Measurements from ENCODE around the gene ANKRD66.

The ANKRD66 gene

DNA sequence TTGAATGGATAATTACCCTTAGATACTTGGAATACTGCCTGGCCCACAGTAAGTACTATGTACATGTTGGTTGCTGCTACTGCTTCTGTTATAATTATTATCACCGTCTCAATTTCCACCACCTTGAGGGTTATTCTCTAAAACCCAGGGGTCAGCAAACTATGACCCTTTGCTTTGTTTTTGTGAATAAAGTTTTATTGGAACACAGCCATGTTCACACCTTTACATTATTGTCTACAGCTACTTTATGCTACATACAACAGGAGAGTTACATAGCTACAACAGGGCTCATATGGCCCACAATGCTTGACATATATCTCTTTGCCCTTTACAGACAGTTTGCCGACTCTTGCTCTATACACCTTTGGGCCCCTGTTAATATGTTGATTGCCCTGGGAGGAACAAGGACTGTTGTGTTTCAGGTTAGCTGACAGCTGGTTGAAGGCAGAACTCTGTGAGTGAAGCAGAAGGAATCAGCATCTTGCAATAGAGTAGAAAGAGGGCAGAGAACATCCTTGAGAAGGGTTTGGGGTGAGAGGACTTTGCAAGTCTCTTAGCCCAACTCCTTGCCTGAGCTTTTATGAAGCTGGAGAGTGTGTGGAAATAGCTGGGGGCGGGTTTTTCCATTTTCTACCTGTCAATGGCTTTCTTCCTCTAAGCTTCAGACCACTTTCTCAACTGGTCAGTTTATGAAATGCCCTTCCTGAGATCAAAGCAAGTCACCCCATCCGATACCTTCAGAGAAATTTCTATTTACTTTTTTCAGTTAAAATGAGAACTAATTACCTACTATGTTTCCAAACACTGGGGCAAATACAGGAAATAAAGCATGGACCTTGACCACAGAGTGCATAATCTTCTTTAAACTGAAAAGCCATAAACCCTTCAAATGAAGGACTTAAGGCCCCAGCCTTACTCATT lies 43.0 kb downstream of the ANKRD66 start:
- no peak for DNase-seq (ENCODE audit: low spot score)

DNA sequence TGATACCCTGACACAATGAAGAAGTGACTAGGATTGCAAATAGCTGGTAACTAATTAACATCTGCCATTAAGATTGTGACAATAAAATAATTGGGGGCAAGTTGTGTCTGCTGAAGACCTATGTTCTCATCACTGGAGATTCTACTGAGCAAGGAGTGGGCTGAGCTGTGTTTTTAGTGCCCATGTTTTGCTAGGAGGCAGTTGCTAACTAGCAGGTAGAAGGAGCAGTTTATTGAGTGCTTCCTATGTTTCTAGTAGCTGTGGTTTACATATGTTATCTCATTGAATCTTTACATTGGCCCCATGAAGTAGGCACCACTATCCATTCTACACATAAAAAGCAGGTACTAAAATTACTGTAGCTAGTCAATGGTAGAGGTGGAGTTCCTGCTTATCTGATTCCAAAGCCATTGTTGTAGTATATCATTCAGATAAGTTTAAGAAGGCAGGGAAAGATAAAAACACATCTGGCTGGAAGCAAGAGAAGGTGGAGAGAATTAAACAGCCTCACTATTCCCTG lies 43.7 kb downstream of the ANKRD66 start:
- DNase-seq (ENCODE audit: low spot score) = no peak

DNA sequence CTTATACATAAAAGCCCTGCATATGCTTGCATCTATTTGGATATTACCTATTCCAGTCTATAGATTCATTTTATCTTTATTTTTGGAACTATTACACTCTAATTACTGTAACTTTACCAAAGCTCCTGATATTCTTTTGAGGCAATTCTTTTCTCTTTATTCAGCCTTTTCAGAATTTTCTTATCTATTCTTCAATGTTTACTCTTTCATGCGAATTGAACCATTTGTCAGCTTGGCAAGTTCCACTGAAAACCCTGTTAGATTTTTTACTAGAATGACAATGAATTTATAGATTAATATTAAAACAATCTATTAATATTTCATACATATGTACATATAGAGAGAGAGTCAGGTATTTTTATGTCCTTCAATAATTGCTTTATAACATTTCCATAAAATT lies 45.9 kb downstream of the ANKRD66 start:
- no peak for DNase-seq (ENCODE audit: low spot score)

DNA sequence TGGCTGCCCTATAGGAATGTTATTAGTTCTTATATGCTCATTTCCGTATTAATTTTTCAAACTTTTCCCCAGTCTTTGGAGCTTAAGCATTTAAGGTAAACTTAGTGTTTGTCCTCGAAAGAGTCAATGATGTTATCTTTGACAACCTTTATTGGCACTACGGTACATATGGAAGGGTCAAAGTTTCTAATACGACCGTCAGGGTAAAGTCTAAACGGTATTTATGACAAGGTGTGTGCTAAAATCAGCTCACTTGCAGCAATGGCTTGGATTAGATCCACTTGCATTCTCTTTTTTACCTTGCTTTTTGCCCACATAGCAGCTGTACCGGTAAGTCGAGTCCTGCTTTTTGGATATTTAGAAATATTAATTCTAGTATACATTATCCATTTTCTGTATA lies 46.4 kb downstream of the ANKRD66 start, which contains the start of gene MEP1A:
TSS of gene MEP1A (plus strand) at position 252 of the 400 bp plus-strand sequence. CDS start at position 262, 10 bp downstream.
- no peak for DNase-seq (ENCODE audit: low spot score)

DNA sequence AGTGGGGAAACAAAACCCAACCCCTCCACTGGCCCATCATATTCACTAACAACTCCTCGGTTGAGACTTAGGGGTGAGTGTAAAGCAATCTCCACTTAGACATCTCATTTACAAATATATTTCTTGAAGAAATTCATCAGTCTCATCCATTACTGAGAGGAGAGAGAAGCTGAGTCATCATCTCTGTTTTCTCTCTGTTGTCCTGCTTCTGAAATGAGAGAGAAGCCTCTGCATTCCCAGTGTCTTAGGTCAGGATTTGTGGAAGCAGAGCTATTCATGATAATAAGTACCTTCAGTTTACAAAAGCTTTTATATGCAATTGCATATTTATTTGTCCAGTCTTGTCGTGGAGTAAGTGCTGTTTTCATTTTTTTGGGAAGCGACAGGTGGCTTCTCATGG lies 47.3 kb downstream of the ANKRD66 start:
- no peak for DNase-seq (ENCODE audit: low spot score)

DNA sequence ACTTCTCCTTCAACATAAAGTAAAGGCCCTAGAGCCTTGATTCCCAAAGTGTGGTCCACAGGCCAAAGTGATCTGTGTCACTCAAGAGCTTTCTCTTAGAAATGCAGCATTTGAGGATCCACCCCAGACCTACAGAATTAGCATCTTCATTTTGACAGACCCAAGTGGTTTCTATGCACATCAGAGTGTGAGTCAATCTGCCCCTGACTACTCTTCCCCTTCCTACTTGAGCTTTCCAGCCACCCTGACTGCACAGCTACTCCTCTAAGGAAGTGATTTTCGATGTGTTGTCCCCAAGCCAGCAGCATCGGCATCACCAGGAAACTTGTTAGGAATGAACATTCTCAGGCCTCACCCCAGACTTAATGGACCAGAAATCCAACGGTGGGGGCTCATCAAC lies 49.1 kb downstream of the ANKRD66 start:
- no peak for DNase-seq (ENCODE audit: low spot score)

DNA sequence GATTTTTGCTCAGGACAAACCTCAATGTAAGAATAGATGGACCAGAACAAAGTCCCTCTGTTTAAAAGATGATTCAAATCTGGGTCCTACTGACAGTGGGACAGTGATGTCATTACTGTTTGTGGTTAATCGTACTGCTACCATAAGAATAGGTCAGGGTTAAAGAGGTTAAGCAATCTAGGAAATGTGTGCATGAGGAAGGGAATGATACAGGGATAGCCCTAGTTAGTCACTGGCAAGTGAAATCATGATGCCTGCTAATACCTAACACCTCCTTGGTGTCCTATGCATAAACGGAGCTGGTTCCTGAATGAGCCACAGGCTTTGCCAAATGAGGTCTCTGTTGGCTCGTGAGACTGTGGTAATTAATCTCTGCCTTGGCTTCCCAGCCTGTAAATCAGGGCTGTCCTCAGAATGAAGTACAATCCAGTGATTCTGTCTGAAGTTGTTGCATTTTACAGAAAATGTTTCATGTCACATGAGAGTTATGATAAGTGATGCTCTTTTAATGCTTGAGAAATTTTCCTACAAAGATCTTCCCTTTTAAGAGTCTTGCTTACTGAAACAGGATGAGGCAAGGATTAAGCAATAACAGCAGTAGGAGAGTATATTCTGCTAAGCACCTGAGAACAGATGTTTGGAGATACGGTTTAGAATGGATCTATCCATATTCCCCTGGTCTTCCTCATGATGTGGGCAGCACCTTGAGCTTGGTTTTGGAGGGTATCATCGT lies 50.3 kb downstream of the ANKRD66 start:
- DNase-seq (ENCODE audit: low spot score) = no peak

DNA sequence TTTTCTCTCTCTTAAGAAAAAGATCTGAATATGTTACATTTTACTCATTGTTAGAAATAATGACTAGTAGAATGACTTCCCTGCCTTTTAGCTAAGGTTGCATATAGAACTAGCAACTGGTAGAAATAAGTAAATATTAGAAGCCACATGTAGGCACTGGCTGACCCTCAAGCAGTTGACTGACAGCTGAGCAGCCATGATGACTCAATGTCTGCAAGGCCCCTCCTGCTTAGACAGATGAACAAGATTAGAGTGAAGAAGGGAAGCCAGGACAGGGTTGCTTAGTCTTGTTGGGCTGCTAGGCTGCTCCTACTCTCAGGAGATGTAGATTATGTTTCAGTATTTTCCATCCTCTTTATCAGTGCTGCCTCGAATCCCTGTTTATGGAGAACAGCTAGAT lies 52.9 kb downstream of the ANKRD66 start:
- no peak for DNase-seq (ENCODE audit: low spot score)

DNA sequence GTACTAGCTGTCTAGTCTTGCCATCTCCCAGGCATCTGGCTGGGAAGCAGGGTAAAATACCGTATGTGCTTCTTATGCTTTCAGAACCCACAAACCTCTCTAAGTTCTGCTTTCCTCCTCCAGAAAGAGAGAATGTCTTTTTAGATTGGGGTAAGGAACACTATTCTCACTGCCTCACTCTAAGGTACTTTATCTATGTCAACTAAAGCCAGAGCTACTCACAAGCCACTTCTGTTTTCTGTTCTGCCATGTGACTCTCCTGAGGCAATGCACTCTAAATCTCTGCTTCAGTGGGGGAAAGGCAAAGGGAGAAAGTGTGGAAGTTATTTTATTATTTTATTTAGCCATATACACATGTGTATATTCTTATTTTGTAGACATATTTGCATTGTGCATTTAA lies 62.1 kb downstream of the ANKRD66 start:
- DNase-seq (ENCODE audit: low spot score) = no peak
